BLaER1 treated with 17β-estradiol and CSF1 and Interleukin-3, amounts not matched to agents 10 nM and 100 nM (cell line): ENCODE measurements around the gene HDLBP.
A peak's percentile ranks its signal among the peaks of the same experiment; 100 is the strongest.

ENCODE experiments used
- H3K27ac ChIP-seq, 11 experiments: shearing (Covaris generic); formaldehyde crosslinking; 2 replicates each; pipeline ENCODE4 v1.8.1; 2022
- H3K27me3 ChIP-seq, 11 experiments: shearing (Covaris generic); formaldehyde crosslinking; 2 replicates each; pipeline ENCODE4 v1.8.1; 2022
- H3K36me3 ChIP-seq, 11 experiments: shearing (Covaris generic); formaldehyde crosslinking; 2 replicates each; pipeline ENCODE4 v1.8.1; 2022
- H3K4me1 ChIP-seq, 10 experiments: shearing (Covaris generic); formaldehyde crosslinking; 2 replicates each; pipeline ENCODE4 v1.8.1; 2022
- H3K4me2 ChIP-seq, 11 experiments: shearing (Covaris generic); formaldehyde crosslinking; 2 replicates each; pipeline ENCODE4 v1.8.1; 2022
- H3K4me3 ChIP-seq, 10 experiments: shearing (Covaris generic); formaldehyde crosslinking; 2 replicates each; pipeline ENCODE4 v1.8.1; 2022
- H3K9ac ChIP-seq, 11 experiments: shearing (Covaris generic); formaldehyde crosslinking; 2 replicates each; pipeline ENCODE4 v1.8.1; 2022
- H3K9me3 ChIP-seq, 11 experiments: shearing (Covaris generic); formaldehyde crosslinking; replicated peaks in 1 of 11; 2 replicates each; pipeline ENCODE4 v1.8.1; 2022
- H4K20me1 ChIP-seq, 11 experiments: shearing (Covaris generic); formaldehyde crosslinking; 2 replicates each; pipeline ENCODE4 v1.8.1; 2022
- Cebpa-rat ChIP-seq, 11 experiments: shearing (Covaris generic); IDR thresholded peaks; 2 replicates each; pipeline ENCODE4 v1.8.1; 2022

The HDLBP gene

DNA sequence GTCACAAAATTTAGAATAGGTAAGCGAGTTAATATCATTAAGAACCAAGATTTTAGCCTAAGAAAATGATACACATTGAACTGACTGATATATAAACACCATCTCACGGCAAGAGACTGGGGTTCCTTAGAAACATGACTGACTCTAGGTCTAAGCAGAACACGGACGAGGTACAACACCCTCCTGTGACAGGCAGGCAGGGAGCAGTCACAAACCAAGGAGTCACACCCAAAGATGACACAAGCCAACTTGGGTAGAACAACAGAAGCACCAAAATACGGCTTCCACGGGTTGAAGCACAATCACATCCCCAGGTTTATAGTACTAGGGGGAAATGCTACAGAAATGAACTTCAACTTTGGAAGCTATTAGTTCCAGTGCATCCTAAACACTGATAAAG is 24.3 kb downstream of the HDLBP start:
- no peak for TF ChIP-seq Cebpa-rat (IDR thresholded peaks at IDR 0.05)
- no peaks in the 10 kb centered on the region for H3K27me3 ChIP-seq
- peaks cover 0 to 49% (median 19%) of the 10 kb centered on the region in 11 experiments; a peak in 16 of 22 replicates for H3K36me3 ChIP-seq
- H3K4me3 ChIP-seq, result no peak overlapping the region
- no peak overlapping the region for H3K9ac ChIP-seq
- peaks cover 0 to 7% (median 4%) of the 10 kb centered on the region in 11 experiments; a peak in 3 of 22 replicates for H3K9me3 ChIP-seq
- H3K27ac ChIP-seq, result no peak overlapping the region
- H3K4me1 ChIP-seq, result peaks cover 11 to 35% (median 19%) of the 10 kb centered on the region in 10 experiments; a peak in 18 of 20 replicates
- H4K20me1 ChIP-seq, result peaks cover 27 to 100% (median 98%) of the 10 kb centered on the region in 11 experiments; a peak in 21 of 22 replicates
- no peak overlapping the region for H3K4me2 ChIP-seq

DNA sequence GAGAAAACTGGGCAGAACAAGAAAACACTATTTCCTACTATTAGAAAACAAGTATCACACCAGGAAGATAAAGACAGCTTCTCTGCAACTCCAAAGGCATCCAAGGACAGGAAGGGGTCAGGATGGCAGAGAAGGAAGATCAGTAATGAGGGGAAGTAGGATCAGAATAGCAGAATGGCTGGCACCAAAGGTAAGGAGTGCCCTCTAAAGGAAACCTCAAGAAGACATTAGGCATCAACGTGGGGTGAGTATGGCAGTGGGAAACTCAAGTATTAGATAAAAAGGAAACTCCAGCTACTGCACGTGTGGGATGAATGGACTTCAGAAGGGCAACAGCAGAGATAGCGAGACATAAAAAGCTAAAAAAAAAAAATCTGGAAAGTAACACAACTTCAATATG is 25.9 kb downstream of the HDLBP start:
- Histone ChIP-seq H3K36me3 (peaks cover 13 to 55% (median 24%) of the 10 kb centered on the region in 11 experiments; a peak in 15 of 22 replicates), H3K4me1 (peaks cover 14 to 40% (median 21%) of the 10 kb centered on the region in 10 experiments; a peak in 18 of 20 replicates), H3K27me3 (no peaks in the 10 kb centered on the region), H3K9me3 (no peaks in the 10 kb centered on the region), H3K9ac (no peak overlapping the region), H3K4me3 (no peak overlapping the region), H4K20me1 (peaks cover 27 to 100% (median 99%) of the 10 kb centered on the region in 11 experiments; a peak in 21 of 22 replicates), H3K4me2 (peak overlapping the region in 2 of 11 experiments; percentile 1 to 35; a peak in 1 of 22 replicates), H3K27ac (no peak overlapping the region)
- TF ChIP-seq Cebpa-rat (IDR thresholded peaks at IDR 0.05), result no peak

DNA sequence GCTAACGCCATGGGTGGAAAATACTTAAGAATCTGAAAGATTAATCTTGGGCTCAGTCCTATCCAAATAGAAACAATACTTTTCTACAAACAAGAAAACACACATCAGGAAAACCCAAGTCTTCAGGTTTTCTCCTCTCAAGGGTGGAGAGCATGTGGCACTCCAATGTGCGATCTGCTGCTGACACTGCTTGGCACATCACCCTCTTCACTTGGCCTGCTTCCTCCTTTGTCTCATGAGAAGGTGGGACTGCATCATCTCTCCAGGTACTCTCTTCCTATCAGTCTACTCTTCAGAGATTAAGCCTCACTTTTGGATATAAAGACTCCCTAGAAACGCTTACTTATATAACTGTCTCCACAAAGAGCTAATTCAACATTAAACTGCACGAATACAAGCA is 26.4 kb downstream of the HDLBP start:
- peak overlapping the region in 1 of 11 experiments; percentile 1; a peak in 1 of 22 replicates for H3K4me2 ChIP-seq
- TF ChIP-seq Cebpa-rat (IDR thresholded peaks at IDR 0.05), result no peak
- H3K9me3 ChIP-seq, result no peaks in the 10 kb centered on the region
- H3K27ac ChIP-seq, result no peak overlapping the region
- no peak overlapping the region for H3K4me3 ChIP-seq
- peaks cover 27 to 100% (median 99%) of the 10 kb centered on the region in 11 experiments; a peak in 21 of 22 replicates for H4K20me1 ChIP-seq
- H3K4me1 ChIP-seq, result peaks cover 16 to 45% (median 21%) of the 10 kb centered on the region in 10 experiments; a peak in 18 of 20 replicates
- no peaks in the 10 kb centered on the region for H3K27me3 ChIP-seq
- peaks cover 13 to 60% (median 24%) of the 10 kb centered on the region in 11 experiments; a peak in 15 of 22 replicates for H3K36me3 ChIP-seq
- no peak overlapping the region for H3K9ac ChIP-seq

DNA sequence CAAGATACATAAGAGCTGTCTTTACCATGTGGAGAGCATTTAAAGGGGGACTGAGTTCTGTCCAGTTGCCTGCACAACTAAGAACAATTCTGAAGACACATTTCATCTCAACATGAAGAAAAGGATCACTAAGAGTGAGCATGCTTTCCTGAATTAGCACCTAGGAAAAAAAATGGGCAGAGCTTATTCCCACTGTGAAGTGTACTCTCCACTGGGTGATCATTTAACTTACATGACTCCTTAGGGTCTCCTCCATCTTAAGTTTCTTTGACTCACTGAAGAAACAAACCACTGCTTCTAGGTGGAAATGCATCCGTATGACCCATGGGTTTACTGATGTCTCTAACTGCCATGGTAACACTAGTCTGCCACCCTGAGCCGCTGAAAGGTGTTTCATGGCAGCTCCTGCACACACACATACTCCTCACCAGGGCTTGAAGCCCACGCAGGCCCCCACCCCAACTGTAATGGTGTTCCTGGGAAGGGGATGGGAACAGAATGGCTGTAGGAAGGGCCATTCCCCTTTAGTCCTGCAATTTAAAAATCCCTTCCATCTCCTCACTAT is 27.1 kb downstream of the HDLBP start:
- Histone ChIP-seq H4K20me1 (peaks cover 27 to 100% (median 99%) of the 10 kb centered on the region in 11 experiments; a peak in 21 of 22 replicates), H3K9me3 (no peaks in the 10 kb centered on the region), H3K4me1 (peaks cover 15 to 42% (median 21%) of the 10 kb centered on the region in 10 experiments; a peak in 18 of 20 replicates), H3K27me3 (no peaks in the 10 kb centered on the region), H3K27ac (no peak overlapping the region), H3K36me3 (peaks cover 13 to 64% (median 24%) of the 10 kb centered on the region in 11 experiments; a peak in 15 of 22 replicates), H3K4me2 (peak overlapping the region in 3 of 11 experiments; percentile 5 to 9 (median 6); a peak in 1 of 22 replicates), H3K9ac (no peak overlapping the region), H3K4me3 (no peak overlapping the region)
- no peak for TF ChIP-seq Cebpa-rat (IDR thresholded peaks at IDR 0.05)

DNA sequence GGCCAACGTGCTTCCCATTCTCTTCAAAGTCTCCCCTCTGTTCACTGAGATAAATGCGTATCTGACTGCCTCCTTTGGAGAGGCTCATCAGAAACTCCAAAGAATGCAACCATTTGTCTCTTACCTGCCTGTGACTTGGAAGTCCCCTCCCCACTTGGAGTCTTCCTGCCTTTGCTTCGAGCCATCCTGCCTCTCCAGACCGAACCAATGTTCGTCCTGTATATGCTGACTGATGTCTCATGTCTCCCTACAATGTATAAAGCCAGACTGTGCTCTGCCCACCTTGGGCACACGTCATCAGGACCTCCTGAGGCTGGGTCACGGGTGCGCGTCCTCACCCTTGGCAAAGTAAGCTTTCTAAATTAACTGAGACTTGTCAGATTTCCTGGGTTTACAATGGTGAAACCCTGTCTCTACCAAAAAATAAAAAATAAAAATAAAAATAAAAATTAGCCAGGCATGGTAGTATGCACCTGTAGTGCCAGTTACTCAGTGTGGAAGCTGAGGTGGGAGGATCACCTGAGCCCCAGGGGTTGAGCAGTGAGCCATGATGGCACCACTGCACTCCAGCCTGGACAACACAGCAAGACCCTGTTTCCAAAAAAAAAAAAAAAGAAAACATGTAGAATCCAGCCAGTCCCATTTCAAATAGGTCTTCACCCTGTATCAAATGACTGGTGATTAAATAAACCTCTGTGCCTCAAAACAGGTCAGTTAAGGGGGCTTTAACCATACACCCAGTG is 29.0 kb downstream of the HDLBP start:
- H4K20me1 ChIP-seq, result peaks cover 35 to 100% (median 96%) of the 10 kb centered on the region in 11 experiments; a peak in 21 of 22 replicates

DNA sequence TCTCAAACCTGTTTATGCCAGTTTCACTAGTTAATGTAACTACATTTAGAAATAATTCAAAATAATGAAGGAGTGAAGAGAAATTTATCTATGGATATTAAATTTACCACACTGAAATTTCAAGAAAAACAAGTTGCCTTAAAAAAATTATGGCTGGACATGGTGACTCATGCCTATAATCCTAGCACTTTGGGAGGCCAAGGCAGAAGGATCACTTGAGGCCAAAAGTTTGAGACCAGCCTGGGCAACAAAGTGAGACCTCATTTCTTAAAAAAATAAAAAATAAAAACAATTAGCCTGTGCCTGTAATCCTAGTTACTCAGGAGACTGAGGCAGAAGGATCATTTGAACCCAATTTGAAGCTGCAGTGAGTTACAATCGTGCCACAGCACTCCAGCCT is 29.9 kb downstream of the HDLBP start:
- Histone ChIP-seq H3K27ac (no peak overlapping the region), H3K9ac (no peak overlapping the region), H4K20me1 (peaks cover 27 to 100% (median 96%) of the 10 kb centered on the region in 11 experiments; a peak in 21 of 22 replicates), H3K9me3 (no peaks in the 10 kb centered on the region), H3K36me3 (peaks cover 13 to 65% (median 24%) of the 10 kb centered on the region in 11 experiments; a peak in 15 of 22 replicates), H3K4me3 (no peak overlapping the region), H3K4me2 (no peak overlapping the region), H3K27me3 (no peaks in the 10 kb centered on the region), H3K4me1 (peaks cover 0 to 27% (median 15%) of the 10 kb centered on the region in 10 experiments; a peak in 13 of 20 replicates)
- no peak for TF ChIP-seq Cebpa-rat (IDR thresholded peaks at IDR 0.05)

More for the DNA sequence above, 29.0 kb downstream of the HDLBP start:
- Histone ChIP-seq H3K9me3 (no peaks in the 10 kb centered on the region), H3K4me1 (peaks cover 0 to 24% (median 15%) of the 10 kb centered on the region in 10 experiments; a peak in 11 of 20 replicates), H3K4me3 (no peak overlapping the region), H3K4me2 (no peak overlapping the region), H3K27me3 (no peaks in the 10 kb centered on the region), H3K27ac (no peak overlapping the region), H3K36me3 (peaks cover 13 to 64% (median 24%) of the 10 kb centered on the region in 11 experiments; a peak in 15 of 22 replicates), H3K9ac (no peak overlapping the region)
- TF ChIP-seq Cebpa-rat (IDR thresholded peaks at IDR 0.05), result no peak

DNA sequence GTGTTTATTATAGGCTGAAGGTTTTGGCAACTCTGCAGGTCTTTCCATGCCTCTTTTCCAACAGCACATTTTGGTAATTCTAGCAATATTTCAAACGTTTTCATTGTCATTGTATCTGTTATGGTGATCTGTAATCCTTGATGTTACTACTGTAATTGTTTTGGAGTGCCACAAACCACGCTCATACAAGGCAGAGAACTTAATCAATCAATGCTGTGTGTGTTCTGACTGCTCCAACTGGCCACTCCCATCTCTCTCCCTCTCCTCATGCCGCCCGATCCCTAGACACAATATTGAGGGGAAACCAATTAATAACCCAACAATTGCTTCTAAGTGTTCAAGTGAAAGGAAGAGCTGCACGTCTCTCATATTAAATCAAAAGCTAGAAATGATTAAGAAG is 32.9 kb downstream of the HDLBP start:
- no peaks in the 10 kb centered on the region for H3K27me3 ChIP-seq
- H3K27ac ChIP-seq, result no peak overlapping the region
- no peak overlapping the region for H3K4me2 ChIP-seq
- H3K4me3 ChIP-seq, result no peak overlapping the region
- no peak for TF ChIP-seq Cebpa-rat (IDR thresholded peaks at IDR 0.05)
- peaks cover 23 to 99% (median 94%) of the 10 kb centered on the region in 11 experiments; a peak in 21 of 22 replicates for H4K20me1 ChIP-seq
- H3K9ac ChIP-seq, result no peak overlapping the region
- peaks cover 5 to 60% (median 20%) of the 10 kb centered on the region in 11 experiments; a peak in 15 of 22 replicates for H3K36me3 ChIP-seq
- H3K9me3 ChIP-seq, result no peaks in the 10 kb centered on the region
- peaks cover 13 to 28% (median 16%) of the 10 kb centered on the region in 10 experiments for H3K4me1 ChIP-seq

DNA sequence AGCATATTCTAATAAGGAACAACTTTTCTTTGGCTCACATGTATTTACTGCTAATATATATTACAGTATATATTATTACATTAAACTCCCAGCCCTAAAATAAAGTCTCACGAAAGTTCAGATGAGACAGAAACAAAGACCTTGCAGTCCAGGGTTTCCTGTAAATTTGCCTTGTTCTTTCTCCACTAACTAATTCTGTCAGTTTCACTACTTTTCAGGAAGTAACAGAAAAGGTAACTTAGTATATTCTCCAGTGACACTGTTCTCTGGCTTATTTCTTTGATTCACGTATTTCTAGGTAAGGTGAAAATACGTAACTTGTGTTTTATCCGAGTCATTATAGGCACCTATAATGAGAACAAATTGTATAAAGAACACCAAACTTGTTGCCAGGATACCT is 35.2 kb downstream of the HDLBP start:
- H3K27ac ChIP-seq, result no peak overlapping the region
- H3K9ac ChIP-seq, result no peak overlapping the region
- peak overlapping the region in 3 of 11 experiments; percentile 36 to 63 (median 44); a peak in 3 of 22 replicates for H3K4me2 ChIP-seq

More for the DNA sequence above, 35.2 kb downstream of the HDLBP start:
- Histone ChIP-seq H4K20me1 (peaks cover 23 to 98% (median 72%) of the 10 kb centered on the region in 11 experiments; a peak in 21 of 22 replicates), H3K4me1 (peaks cover 13 to 28% (median 16%) of the 10 kb centered on the region in 10 experiments), H3K36me3 (peaks cover 0 to 46% (median 12%) of the 10 kb centered on the region in 11 experiments; a peak in 14 of 22 replicates), H3K9me3 (peaks cover 8 to 15% (median 12%) of the 10 kb centered on the region in 11 experiments), H3K4me3 (no peak overlapping the region), H3K27me3 (peaks cover 0 to 2% (median 0%) of the 10 kb centered on the region in 11 experiments; a peak in 1 of 22 replicates)
- no peak for TF ChIP-seq Cebpa-rat (IDR thresholded peaks at IDR 0.05)
